Nucleus accumbens (tissue), 56 donors: ENCODE measurements around the gene NLRP1.

Experiments used
- DNase-seq, 56 donors: peaks; one replicate each; lab custom pipeline; 2025; lab: John Stamatoyannopoulos, UW

Gene NLRP1

DNA sequence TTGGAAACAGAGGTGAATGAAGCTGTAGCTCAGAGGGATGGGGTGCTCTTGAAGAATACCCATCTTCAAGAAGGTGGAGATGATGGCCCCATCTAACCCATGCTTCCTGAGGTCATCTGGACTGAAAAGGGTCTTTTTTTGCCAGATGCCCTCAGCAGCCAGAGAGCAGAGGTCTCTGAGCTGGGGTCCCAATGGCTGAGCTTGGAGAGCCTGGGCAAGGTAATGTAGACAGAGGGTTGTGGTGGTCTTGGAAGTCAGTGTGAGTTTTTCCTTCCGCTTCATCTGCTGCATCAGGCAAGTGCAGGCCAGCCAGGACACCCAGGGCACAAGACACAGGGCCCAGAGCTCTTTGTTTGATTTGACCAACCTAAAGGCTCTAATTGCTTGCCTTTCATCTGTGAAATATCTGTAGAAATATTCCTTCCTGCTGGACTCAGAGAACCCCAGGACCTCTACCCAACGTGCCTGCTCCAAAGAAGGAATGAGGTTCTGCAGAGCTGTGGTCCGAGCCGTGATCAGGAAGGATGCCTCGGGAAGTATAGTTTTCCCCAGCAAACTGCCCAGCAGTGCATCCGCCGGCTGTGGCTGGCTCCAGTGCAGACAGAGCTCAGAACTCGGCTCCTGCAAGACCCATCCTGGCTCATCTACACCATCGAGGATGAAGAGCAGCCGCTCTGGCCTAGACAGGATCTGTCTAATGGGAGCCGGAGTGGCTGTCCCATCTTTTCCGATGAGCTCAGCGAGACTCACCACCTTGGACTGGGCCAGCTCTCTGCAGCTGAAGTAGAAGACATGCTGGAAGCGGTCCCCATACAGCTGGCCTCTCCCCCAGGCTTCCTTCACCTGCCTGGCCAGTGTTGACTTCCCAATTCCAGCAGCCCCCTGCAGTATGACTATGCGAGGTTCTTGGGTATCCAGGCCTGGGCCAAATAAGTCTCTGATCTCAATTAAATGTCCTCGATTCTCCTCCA, 25.2 kb downstream of the NLRP1 start:
- no peak for DNase-seq

GRCh38 chr17:5557990-5558389, 26.3 kb downstream of the NLRP1 start:
- DNase-seq, result no peak

DNA sequence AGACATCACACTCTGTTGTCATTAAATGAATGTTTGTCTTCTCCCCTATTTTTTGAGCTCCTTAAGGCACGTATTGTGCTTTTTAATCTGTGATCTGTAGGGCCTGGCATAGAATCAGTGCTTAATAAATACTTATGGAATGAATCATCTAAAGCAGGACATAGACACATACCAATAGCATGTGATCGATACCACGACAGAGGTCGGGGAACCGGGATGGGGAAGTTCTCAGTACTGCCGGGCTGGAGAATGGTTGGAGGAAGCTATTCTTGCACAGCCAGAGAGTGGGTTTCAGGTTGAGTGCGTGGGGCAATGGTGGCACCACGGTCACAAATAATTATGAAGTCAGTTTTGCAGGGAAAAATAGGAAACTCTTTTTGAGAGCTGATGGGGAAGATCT, 26.8 kb downstream of the NLRP1 start:
- no peak for DNase-seq

- no peak for DNase-seq
Measured at GRCh38 chr17:5555254-5555653, 29.1 kb downstream of the NLRP1 start.

GRCh38 chr17:5553479-5553878, 30.8 kb downstream of the NLRP1 start:
- DNase-seq, result no peak

DNA sequence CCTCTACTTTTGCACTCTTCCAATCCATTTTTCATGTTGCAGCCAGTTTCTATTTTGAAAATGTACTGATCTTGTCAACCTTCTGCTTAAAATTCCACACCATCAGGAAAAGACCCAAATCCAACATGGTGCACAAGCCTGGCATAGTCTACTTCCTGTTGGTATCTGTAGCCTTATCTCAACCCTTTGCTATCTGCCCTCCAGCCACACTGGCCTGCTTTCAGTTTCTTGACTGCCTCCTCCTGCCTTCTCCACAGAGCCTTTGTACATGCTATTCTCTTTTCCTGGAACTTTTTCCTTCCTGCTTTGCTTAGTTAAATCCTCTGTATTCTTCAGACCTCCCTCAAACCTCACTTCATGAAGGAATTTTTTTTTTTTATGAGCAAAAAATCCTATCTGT, 31.5 kb downstream of the NLRP1 start:
- no peak for DNase-seq

DNA sequence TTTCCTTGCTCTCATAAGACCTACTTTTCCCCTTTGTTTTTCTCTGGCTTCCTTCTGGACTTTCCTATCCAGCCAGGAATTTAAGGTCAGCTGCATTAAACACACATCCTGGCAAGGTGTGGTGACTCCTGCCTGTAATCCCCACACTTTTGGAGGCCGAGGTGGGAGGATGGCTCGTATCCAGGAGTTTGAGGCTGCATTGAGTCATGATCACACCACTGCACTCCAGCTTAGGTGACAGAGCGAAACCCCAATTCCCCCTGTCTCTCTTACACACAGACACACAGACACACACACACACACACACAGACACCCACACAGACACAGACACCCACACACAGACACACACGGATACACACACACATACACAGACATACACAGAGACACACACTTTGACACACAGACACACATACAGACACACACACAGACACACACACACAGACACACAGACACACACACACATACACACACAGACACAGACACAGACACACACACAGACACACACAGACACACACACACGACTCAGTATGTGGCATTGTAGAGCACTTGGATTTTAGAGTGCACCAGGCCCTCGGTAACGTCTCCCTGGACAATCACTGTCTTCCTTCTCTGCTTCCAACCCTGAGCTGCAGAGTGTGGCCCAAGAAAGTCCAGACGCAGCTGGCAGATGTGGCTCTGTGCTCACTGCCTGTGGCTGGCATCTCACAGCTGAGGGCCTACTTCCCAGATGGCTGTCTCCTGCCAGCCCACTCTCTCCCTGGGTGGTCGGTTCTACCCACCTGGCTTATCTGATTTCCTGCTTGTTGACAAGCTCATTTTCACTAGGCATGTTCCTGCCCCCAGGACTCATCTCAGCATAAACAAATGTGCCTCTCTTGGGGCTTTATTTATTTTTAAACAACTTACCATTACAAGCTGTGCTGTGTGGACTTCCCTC, 39.0 kb downstream of the NLRP1 start:
- DNase-seq, result no peak

- no peak for DNase-seq
Measured at GRCh38 chr17:5544115-5544514, 40.2 kb downstream of the NLRP1 start.

- no peak for DNase-seq
Measured at GRCh38 chr17:5541610-5542202, 42.6 kb downstream of the NLRP1 start.

GRCh38 chr17:5540321-5540720, 44.0 kb downstream of the NLRP1 start:
- no peak for DNase-seq

- no peak for DNase-seq
Measured at GRCh38 chr17:5539286-5539685, 45.0 kb downstream of the NLRP1 start.

DNA sequence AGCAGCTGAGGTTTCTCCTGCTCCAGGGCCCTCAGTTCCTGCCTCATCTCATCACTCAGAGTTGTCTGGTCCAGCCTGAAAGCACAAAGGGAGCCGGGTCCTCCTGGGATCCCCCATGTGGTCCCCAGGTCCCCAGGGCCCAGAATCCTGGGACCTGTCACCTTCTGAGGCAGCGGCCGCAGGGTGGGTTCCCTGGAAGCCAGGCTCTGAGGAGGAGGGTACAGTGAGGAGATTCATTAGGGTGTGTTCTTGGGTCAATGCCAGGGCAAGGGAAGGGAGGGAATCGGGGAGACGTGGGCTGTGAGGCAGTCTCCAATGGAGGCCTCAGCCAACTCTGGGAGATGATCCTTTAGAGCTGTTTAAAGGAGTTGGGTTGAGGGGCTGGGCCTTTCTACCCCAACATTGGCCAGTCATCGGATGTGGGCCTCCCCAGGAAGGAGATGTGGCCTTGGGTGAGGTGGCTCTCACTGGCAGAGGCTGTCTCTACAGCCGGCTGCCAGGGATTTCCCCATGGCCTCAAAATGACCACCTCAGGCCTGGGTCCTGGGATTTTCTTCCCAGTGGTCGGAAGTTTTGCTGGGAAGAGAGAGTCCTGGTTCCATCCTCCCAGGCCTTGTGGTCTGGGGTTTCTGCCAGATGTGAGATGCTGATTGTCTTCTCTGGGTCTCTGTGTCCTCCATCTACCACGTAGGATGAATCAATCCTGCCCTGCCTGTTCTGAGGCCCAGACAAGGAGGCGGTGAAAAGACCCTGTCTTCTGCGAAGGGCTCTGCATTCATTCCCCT, 47.3 kb downstream of the NLRP1 start:
- no peak for DNase-seq

- no peak for DNase-seq
Measured at GRCh38 chr17:5535436-5535835, 48.9 kb downstream of the NLRP1 start.

GRCh38 chr17:5533486-5534315, 50.6 kb downstream of the NLRP1 start:
- DNase-seq, result no peak

DNA sequence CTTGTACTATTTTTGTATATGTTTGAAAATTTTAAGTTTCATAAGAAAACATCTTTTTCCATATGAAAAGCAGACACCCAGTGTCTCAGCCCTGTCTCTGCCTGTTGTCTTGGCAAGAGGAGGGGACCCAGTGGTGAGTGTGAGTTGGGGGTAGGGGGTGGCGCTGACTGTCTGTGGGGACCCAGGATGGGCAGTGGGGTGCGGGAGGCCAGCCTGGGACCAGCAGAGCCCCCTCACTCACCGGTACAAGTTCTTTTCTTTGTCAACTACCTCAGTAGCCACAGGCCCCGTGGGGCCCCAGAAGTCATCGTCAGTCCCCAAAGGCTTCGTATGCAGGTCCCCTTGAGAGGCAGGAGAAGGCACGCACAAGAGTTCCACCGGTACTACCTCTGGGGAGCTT, 51.7 kb downstream of the NLRP1 start:
- no peak for DNase-seq

- DNase-seq, result no peak
Measured at GRCh38 chr17:5531085-5531418, 53.3 kb downstream of the NLRP1 start.

DNA sequence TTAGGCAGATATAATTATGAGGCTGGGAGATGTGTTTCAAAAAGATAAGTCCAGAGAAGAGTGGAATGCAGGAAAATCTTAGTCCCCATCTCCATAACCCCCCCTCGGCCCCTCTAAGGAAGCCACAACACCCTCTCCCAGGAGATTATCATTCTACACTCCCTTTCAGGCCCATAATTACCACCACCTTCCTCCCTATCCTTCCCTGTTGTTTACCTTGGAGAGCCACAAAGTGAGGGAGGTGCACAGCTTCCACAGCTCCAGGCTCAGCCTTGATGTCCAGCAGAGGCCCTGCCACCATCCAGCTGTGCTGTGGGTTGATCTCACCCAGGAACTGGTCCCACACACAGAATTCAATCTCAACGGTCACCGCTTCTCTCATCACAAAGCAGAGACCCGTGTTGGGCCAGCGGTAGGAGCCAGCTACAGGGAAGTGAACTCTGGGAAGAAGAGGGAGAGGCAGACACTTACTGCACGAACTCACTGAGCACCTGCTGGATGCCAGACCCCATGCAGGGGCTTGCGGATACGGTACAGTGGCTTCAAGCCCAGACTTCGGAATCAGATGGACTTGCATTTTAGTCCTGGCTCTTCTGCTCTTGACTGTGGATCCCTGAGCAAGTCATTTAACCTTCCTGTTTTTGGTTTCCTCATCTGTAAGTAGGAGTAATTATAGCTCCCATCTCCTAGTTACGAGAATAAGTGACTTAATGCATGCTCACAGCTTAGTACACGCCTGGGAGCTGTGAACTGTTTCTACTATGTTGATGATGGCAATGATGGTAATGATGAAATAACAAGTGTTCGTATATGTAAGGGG, 53.8 kb downstream of the NLRP1 start:
- no peak for DNase-seq

GRCh38 chr17:5527601-5528250, 56.6 kb downstream of the NLRP1 start:
- peak in 3 of 56 donors; percentile 1 to 18 (median 17) for DNase-seq
